HG02938 (cell line): Measurements from ENCODE around the gene ABCC5.
"Not testable (repeated sequence)": the region's sequence is repeated elsewhere in the genome, so short reads cannot be mapped to it uniquely, and the experiment has no call there.

ENCODE experiments used
- ATAC-seq: cut with Tn5 transposase; IDR thresholded peaks from one replicate; pipeline ENCODE4 v1.9.1; 2021; ENCODE audit warnings: mild to moderate bottlenecking, moderate library complexity; ENCODE audit not compliant: unreplicated experiment

ABCC5 gene

GRCh38 chr3:184016811-184017671 is 643 bp downstream of the ABCC5 start:
- peak; percentile 64 for ATAC-seq

DNA sequence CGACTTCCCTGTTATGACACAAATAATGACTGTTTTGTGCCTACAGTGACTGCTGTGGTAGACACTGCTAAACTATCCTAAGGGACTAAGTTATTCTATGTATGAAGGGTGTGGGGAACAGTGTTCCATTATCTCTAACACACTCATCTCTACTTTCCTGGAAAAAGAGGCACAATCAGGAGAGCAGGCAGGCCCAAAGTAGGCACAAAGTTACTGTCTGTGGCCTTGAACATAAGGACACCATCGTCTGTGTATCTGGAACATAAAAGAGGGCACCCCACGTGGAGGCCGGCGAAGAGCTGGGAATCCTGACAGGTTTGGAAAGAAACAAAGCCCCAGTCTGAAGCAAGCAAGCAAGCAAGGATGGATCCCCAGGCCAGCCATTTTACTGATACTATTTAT is 1.5 kb downstream of the ABCC5 start:
- ATAC-seq: no peak

GRCh38 chr3:184015381-184016019 is 2.2 kb downstream of the ABCC5 start:
- no peak for ATAC-seq

DNA sequence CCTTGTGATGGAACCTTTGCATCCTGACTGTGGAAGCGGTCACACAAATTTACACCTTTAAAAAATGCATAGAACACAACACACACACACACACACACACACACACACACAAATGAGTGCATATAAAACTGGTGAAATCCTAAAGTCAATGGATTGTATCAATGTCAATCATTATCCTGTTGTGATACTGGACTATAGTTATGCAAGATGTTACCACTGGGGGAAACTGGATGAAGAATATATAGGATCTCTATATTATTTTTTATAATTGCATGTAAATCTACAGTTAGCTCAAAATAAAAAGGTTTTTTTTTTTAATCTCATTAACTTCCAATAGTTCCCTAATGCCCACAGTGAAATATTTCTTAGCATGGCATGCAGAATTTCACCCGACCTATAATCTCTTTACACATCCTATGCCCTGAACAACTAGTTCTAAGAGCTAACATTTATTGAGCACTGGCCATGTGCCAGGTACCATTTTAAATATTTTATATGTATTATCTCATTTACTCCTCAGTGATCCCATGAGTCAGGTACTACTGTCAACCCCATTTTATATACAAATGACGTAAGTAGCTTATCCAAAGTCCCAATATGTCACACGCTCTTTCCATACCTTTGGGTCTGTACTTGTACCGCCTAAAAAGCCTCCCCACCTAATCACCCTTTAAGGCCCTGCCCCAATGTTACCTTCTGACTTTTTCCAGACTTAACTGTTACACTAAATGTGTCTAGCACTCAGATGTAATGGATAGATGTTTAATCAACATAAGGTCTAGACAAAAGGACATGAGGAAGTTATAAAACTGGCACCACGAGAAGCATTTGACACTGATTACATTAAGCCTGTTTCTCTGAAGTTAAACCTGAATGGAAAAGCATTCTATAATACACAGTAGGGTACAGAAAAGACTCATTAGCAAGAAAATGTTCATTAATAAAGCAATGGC is 5.5 kb downstream of the ABCC5 start:
- no peak for ATAC-seq

GRCh38 chr3:184011230-184011876 is 6.3 kb downstream of the ABCC5 start:
- no peak for ATAC-seq

GRCh38 chr3:184008161-184008560 is 9.5 kb downstream of the ABCC5 start:
- no peak for ATAC-seq

DNA sequence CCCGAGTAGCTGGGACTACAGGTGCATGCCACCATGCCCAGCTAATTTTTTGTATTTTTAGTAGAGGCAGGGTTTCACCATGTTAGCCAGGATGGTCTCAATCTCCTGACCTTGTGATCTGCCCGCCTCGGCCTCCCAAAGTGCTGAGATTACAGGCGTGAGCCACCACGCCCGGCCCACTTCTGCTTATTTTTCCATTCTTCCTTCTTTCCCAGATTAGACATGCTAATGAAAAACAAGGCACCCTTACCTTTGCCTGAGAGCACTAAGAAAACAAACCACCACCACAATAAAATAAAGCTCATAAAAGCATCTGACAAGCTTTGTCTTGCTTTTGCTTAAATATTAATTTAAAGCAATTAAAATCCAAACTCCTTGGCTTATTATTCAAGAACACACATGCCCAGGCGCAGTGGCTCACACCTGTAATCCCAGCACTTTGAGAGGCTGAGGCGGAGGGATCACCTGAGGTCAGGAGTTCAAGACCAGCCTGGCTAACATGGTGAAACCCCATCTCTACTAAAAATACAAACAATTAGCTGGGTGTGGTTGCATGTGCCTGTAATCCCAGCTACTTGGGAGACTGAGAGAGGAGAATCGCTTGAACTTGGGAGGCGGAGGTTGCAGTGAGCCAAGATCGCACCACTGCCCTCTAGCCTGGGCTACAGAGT is 10.4 kb downstream of the ABCC5 start:
- ATAC-seq: not testable (repeated sequence)

DNA sequence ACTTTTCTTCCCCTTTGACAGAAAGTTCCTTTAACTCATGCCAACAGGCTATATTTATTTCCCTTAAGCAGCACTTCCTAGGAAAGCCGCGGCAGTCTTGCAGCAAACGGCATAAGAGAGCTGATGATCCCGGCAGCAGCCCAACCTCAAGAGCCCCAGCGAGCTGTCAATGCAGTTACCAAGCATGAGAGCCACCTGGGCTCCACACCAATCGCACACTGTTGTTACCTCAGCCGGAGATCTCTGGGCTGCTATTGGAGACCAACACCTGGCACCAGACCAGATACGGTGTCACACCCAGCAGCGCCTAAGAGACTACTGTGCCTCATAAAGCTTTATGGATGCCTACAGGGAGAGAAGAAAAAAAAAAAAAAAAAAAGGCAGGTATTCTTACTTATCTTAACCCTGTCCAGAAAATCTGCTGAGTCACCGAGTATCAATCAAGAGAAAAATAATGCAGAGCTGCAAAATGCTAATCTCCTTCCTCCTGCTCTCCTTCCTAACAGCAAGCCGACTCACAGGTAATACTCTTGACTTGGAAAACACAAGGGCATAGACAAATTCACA is 11.7 kb downstream of the ABCC5 start:
- ATAC-seq: peak; percentile 65

DNA sequence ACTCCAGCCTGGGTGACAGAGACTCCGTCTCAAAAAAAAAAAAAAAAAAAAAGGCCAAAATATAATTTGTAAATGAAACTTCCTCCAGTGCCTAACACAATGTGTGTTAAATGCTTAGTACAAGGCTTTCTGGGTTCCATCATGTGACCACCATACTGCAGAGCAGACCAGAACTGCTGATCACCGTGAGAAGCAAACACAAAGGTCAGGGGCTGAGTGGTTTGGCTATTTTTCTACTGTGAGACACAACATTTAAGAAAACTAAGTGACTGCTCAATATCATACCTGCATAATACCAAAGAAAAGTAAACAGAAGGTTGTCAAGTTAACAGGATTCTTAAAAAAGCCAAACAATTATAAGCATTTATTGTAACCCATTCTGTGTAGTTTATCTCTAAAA is 13.2 kb downstream of the ABCC5 start:
- no peak for ATAC-seq

DNA sequence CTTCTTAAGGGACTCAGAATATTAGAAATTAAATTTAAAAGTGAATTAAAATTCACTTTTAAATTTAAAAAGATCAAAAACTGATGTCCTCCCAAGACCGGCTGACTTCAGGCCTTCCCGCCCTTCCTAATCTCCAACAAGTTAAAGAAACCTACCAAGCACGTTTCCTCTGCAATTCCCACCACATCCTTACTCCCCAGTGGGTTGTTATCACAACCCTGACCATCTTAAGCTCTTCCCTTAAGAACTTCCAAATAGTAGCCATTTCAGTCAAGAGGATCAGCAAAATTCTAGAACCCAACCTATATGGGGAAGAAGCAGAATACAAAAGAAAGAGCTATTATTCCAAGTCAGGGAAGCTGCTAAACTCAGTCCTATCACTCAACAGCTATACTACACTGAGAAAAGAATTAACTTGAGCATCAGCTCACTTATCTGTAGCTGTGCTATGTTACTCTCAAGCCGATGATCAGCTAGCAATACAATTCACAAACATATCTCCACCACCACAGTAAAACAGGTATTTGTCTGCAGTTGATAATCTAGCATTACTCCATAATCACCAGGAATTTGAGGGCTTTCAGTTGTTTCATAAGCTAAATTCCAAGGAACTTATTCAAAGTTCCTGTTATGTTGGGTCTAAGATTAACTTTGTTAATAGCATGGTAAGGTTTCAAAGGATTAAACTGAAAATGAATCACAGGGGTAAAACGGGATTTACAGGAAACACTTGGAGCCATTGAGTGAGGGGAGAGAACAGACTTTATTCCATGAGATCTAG is 14.3 kb downstream of the ABCC5 start:
- ATAC-seq: no peak

DNA sequence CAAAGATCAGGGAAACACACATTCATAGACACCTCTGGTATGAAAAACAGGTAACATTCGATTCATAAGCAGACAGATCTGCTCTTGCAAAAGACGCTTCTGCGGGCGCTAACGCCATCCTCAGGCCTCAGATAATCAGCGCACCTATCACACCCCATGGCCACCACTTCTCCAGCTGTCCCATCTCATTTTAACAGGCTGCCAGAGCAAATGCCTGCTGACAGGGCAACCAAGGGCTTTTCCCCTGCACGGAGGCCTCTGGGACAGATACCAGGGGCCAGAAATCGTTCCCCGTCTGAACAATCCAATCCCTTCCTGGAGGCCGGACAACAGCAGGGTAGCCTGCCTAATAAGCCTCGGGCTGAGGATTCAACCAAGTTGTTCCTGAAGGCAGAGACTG is 15.2 kb downstream of the ABCC5 start:
- no peak for ATAC-seq

GRCh38 chr3:184001761-184002160 is 15.9 kb downstream of the ABCC5 start:
- ATAC-seq: no peak

DNA sequence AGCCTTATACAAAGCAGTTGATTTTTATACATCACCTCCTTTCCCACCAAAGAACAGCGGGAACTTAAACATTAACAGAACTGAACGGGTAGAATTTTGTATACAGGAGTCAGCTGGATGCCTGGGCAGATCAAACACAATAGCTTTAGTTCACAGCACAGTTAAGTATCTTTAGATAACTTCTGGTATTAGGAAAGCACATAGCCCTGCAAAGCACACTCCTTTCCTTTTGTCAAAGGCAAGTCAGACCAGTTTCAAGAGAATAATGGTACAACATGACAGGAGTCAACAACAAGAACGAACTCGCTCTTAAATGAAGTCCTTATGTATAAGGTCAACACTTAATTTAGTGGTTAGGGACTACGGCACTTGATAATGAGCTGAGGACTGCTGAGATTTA is 26.3 kb downstream of the ABCC5 start:
- ATAC-seq: no peak

DNA sequence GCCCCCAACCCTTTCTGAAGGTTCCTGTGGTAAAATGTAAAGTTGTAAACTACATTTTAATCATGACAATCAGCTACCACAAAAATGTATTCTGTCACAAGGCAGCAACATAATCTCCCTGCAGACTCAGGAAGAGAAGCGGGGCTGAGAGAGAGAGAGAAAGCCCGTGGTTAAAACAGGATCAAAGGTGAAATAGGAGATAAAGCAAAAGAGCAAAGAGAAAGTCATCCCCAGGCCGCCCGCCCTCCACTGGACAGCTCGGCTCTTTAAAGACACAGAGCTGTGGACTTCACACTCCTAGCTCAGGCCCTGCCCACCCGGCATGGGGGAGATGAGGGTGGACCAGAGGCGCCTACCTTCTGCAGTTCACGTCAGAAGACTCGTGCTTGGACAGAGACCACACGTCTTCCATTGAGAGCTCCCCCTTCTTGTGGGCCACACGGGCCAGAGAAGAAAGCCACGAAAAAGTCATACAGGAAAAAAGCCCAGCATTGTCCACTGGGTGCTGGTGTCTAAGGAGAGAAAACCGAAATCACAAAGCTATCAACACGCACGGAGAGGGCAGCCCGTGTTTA is 29.4 kb downstream of the ABCC5 start:
- ATAC-seq: no peak

- no peak for ATAC-seq
These were observed 30.6 kb downstream of the ABCC5 start for GRCh38 chr3:183987000-183987600.

GRCh38 chr3:183984749-183985729 is 32.6 kb downstream of the ABCC5 start:
- no peak for ATAC-seq

DNA sequence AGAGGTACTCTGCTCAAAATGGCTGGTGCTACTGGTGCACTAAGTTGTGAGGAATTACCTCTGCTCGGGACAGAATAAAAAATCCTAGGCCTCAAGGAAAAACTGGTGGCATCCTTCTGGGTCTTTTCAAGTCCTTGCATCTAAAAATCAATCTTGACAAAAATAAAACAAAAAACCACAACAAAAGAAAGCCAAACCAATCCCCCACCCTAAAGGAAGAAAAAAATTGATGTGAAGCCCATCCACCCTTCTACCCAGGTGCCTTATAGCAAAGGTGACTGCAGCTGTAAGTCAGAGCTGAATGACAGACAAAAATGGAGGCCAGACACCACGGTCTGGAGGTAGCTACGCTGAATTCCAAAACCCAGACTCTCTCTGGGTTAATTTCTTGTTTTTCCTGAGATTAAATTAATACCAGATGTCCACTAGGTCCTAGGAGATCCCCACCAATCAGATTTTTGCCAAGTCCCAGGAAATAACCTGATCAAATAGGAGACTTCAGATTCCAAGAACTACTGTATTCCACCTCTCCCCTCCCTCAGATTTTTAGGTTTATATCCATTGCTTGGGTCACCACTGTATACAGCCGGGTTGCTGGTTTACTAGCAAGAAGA is 33.5 kb downstream of the ABCC5 start:
- no peak for ATAC-seq
